ENCODE data around the gene KCNK10.

KCNK10 gene

DNA sequence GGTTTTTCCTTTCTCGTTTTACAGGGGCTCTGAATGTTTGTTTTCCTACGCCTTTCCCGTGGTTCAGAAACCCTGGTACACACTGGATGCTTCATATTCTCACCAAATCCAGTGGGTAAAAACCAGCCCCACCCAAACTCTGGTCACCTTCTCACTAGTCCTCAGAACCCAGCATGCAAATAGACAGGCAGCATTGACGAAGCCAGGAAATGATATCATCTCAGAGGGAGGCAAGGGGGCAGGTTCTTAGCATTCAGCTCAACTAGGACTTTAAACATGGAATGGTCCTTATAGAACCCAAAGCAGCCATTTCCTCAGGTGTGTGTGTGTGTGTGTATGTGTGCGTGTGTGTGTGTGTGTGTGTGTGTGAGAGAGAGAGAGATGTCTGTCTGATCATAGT, 142.0 kb downstream of the KCNK10 start:
- Histone ChIP-seq H3K9ac (ENCODE audit: low read length) (no peak overlapping the region), H3K4me2 (ENCODE audit: low read length) (no peak overlapping the region), H3K79me2 (ENCODE audit: insufficient read depth, low read length) (no peaks in the 10 kb centered on the region)

DNA sequence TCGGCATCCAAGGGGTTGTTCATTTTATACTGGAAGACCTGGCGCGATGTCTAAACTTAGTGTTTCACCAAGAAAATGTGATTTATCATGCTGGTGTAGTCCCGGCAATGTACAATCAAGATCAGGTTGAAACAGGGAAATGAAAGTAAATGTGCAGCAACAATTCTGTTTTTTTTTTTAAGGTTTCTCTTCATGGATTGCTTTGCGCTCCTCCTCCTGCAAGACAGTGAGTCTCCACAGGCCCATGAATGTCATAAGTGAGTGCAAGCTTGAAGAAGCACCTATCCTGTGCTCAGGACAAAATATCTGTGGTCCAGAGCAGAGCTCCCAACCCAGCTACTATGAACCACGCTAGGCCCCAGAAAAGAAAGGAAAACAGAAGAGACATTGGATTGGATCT, 143.4 kb downstream of the KCNK10 start:
- H3K9me3 ChIP-seq (ENCODE audit: low read length), result no peaks in the 10 kb centered on the region
- no peak overlapping the region for H2AFZ ChIP-seq (ENCODE audit: low read length)
- H3K27me3 ChIP-seq (ENCODE audit: insufficient read depth, low read length), result no peaks in the 10 kb centered on the region
- H3K4me2 ChIP-seq (ENCODE audit: low read length), result no peak overlapping the region
- no peaks in the 10 kb centered on the region for H3K9me2 ChIP-seq (ENCODE audit: low read depth, low read length)
- H3K79me2 ChIP-seq (ENCODE audit: insufficient read depth, low read length), result no peaks in the 10 kb centered on the region
- no peaks in the 10 kb centered on the region for H3K4me1 ChIP-seq (ENCODE audit: insufficient read depth, low read length, severe bottlenecking)
- H3F3A ChIP-seq (ENCODE audit: insufficient read depth, low read length), result no peaks in the 10 kb centered on the region
- TF ChIP-seq, protein P1, sequence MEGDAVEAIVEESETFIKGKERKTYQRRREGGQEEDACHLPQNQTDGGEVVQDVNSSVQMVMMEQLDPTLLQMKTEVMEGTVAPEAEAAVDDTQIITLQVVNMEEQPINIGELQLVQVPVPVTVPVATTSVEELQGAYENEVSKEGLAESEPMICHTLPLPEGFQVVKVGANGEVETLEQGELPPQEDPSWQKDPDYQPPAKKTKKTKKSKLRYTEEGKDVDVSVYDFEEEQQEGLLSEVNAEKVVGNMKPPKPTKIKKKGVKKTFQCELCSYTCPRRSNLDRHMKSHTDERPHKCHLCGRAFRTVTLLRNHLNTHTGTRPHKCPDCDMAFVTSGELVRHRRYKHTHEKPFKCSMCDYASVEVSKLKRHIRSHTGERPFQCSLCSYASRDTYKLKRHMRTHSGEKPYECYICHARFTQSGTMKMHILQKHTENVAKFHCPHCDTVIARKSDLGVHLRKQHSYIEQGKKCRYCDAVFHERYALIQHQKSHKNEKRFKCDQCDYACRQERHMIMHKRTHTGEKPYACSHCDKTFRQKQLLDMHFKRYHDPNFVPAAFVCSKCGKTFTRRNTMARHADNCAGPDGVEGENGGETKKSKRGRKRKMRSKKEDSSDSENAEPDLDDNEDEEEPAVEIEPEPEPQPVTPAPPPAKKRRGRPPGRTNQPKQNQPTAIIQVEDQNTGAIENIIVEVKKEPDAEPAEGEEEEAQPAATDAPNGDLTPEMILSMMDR (IDR thresholded peaks at IDR 0.05; ENCODE audit: low read length), result no peak
- no peaks in the 10 kb centered on the region for H3K36me3 ChIP-seq (ENCODE audit: insufficient read depth, low read length)
- H3K27ac ChIP-seq (ENCODE audit: low read depth, low read length, poor library complexity, severe bottlenecking), result no peak overlapping the region
- no peak overlapping the region for H3K9ac ChIP-seq (ENCODE audit: low read length)
- no peak overlapping the region for H3K4me3 ChIP-seq (ENCODE audit: low read depth, low read length, poor library complexity, severe bottlenecking)
- H4K20me1 ChIP-seq (ENCODE audit: insufficient read depth, low read length), result no peaks in the 10 kb centered on the region

More for the DNA sequence above, 142.0 kb downstream of the KCNK10 start:
- Histone ChIP-seq H3K9me2 (ENCODE audit: low read depth, low read length) (no peaks in the 10 kb centered on the region), H3K4me1 (ENCODE audit: insufficient read depth, low read length, severe bottlenecking) (no peaks in the 10 kb centered on the region), H3K9me3 (ENCODE audit: low read length) (no peaks in the 10 kb centered on the region), H3K36me3 (ENCODE audit: insufficient read depth, low read length) (no peaks in the 10 kb centered on the region), H4K20me1 (ENCODE audit: insufficient read depth, low read length) (no peaks in the 10 kb centered on the region), H2AFZ (ENCODE audit: low read length) (no peak overlapping the region), H3K4me3 (ENCODE audit: low read depth, low read length, poor library complexity, severe bottlenecking) (no peak overlapping the region), H3F3A (ENCODE audit: insufficient read depth, low read length) (no peaks in the 10 kb centered on the region), H3K27ac (ENCODE audit: low read depth, low read length, poor library complexity, severe bottlenecking) (no peak overlapping the region), H3K27me3 (ENCODE audit: insufficient read depth, low read length) (no peaks in the 10 kb centered on the region)
- TF ChIP-seq, protein P1 (IDR thresholded peaks at IDR 0.05; ENCODE audit: low read length), result no peak
- TF ChIP-seq EZH2 (IDR thresholded peaks at IDR 0.05; ENCODE audit: borderline replicate concordance, low read length), result no peak

DNA sequence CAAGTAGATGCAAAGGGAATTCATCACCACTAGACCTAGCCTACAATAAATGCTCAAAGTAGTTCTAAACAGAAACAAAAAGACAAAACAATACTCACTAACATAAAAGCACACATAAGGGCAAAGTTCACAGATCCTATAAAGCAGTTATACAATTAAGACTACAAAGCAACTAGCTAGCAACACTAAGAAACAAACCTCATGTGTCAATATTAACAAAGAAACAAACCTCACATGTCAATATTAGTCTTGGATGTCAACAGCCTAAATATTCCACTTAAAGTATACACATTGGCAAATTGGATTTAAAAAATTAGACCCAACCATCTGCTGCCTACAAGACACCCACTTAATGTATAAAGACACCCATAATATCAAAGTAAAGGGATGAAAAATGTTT, 152.7 kb downstream of the KCNK10 start:
- TF ChIP-seq, protein P1 (IDR thresholded peaks at IDR 0.05; ENCODE audit: low read length), result no peak
- no peak for TF ChIP-seq EZH2 (IDR thresholded peaks at IDR 0.05; ENCODE audit: borderline replicate concordance, low read length)
- Histone ChIP-seq H3K4me3 (ENCODE audit: low read depth, low read length, poor library complexity, severe bottlenecking) (no peak overlapping the region), H3K79me2 (ENCODE audit: insufficient read depth, low read length) (no peaks in the 10 kb centered on the region), H3K9ac (ENCODE audit: low read length) (no peak overlapping the region), H3K36me3 (ENCODE audit: insufficient read depth, low read length) (no peaks in the 10 kb centered on the region), H3K9me2 (ENCODE audit: low read depth, low read length) (no peaks in the 10 kb centered on the region), H3K27ac (ENCODE audit: low read depth, low read length, poor library complexity, severe bottlenecking) (no peak overlapping the region), H3K27me3 (ENCODE audit: insufficient read depth, low read length) (no peaks in the 10 kb centered on the region), H3K4me2 (ENCODE audit: low read length) (no peak overlapping the region), H3F3A (ENCODE audit: insufficient read depth, low read length) (no peaks in the 10 kb centered on the region), H2AFZ (ENCODE audit: low read length) (no peak overlapping the region), H4K20me1 (ENCODE audit: insufficient read depth, low read length) (no peaks in the 10 kb centered on the region), H3K9me3 (ENCODE audit: low read length) (no peaks in the 10 kb centered on the region), H3K4me1 (ENCODE audit: insufficient read depth, low read length, severe bottlenecking) (no peaks in the 10 kb centered on the region)

All from OCI-LY1 (cell line).